WTC11 (cell line): ENCODE measurements around the gene ZRANB1.

Experiments used
- ATF2 ChIP-seq: sonication (generic); formaldehyde crosslinking; IDR thresholded peaks from 2 replicates; pipeline ENCODE4 v1.8.1; 2022; ENCODE audit warnings: low read depth, missing genetic modification reagents, borderline replicate concordance
- CTCF ChIP-seq: fragments of 200-600 bp; IDR thresholded peaks from 2 replicates; pipeline ENCODE4 v1.8.0; 2022; ENCODE audit warnings: antibody characterized with exemption
- E2F1 ChIP-seq: sonication (generic); formaldehyde crosslinking; IDR thresholded peaks from 2 replicates; pipeline ENCODE4 v1.8.0; 2022; ENCODE audit warnings: mild to moderate bottlenecking, missing genetic modification reagents
- ELF4 ChIP-seq: sonication (generic); formaldehyde crosslinking; IDR thresholded peaks from 2 replicates; pipeline ENCODE4 v1.8.1; 2022; ENCODE audit warnings: low read depth, mild to moderate bottlenecking, moderate library complexity, missing genetic modification reagents
- JUN ChIP-seq: sonication (generic); formaldehyde crosslinking; IDR thresholded peaks from 2 replicates; pipeline ENCODE4 v1.8.0; 2023; ENCODE audit warnings: mild to moderate bottlenecking, missing genetic modification reagents
- NFE2L1 ChIP-seq: sonication (generic); formaldehyde crosslinking; IDR thresholded peaks from 2 replicates; pipeline ENCODE4 v1.8.1; 2023; ENCODE audit warnings: missing genetic modification reagents
- SP1 ChIP-seq: sonication (generic); formaldehyde crosslinking; conservative IDR thresholded peaks from 2 replicates; pipeline ENCODE4 v1.8.1; 2022; ENCODE audit warnings: missing genetic modification reagents
- TF ChIP-seq, protein P1 (sequence below): sonication (generic); formaldehyde crosslinking; IDR thresholded peaks from 2 replicates; pipeline ENCODE4 v1.8.0; 2023; ENCODE audit warnings: missing genetic modification reagents, mild to moderate bottlenecking, borderline replicate concordance
- TF ChIP-seq, protein P2 (sequence below): sonication (generic); formaldehyde crosslinking; IDR thresholded peaks from 2 replicates; pipeline ENCODE4 v1.8.0; 2022; ENCODE audit warnings: mild to moderate bottlenecking, missing genetic modification reagents
- TF ChIP-seq, protein P3 (sequence below): sonication (generic); formaldehyde crosslinking; IDR thresholded peaks from 2 replicates; pipeline ENCODE4 v1.8.1; 2022; ENCODE audit warnings: mild to moderate bottlenecking, moderate library complexity, missing genetic modification reagents

GRCh38 chr10:124912101-124912886 lies 29.6 kb upstream of the ZRANB1 start:
- TF ChIP-seq SP1 (CRISPR knock-in tag) (no peak), NFE2L1 (CRISPR knock-in tag) (no peak), ELF4 (CRISPR knock-in tag) (no peak), ATF2 (no peak), CTCF (no peak), E2F1 (no peak), JUN (CRISPR knock-in tag) (no peak)
- TF ChIP-seq, protein P1, sequence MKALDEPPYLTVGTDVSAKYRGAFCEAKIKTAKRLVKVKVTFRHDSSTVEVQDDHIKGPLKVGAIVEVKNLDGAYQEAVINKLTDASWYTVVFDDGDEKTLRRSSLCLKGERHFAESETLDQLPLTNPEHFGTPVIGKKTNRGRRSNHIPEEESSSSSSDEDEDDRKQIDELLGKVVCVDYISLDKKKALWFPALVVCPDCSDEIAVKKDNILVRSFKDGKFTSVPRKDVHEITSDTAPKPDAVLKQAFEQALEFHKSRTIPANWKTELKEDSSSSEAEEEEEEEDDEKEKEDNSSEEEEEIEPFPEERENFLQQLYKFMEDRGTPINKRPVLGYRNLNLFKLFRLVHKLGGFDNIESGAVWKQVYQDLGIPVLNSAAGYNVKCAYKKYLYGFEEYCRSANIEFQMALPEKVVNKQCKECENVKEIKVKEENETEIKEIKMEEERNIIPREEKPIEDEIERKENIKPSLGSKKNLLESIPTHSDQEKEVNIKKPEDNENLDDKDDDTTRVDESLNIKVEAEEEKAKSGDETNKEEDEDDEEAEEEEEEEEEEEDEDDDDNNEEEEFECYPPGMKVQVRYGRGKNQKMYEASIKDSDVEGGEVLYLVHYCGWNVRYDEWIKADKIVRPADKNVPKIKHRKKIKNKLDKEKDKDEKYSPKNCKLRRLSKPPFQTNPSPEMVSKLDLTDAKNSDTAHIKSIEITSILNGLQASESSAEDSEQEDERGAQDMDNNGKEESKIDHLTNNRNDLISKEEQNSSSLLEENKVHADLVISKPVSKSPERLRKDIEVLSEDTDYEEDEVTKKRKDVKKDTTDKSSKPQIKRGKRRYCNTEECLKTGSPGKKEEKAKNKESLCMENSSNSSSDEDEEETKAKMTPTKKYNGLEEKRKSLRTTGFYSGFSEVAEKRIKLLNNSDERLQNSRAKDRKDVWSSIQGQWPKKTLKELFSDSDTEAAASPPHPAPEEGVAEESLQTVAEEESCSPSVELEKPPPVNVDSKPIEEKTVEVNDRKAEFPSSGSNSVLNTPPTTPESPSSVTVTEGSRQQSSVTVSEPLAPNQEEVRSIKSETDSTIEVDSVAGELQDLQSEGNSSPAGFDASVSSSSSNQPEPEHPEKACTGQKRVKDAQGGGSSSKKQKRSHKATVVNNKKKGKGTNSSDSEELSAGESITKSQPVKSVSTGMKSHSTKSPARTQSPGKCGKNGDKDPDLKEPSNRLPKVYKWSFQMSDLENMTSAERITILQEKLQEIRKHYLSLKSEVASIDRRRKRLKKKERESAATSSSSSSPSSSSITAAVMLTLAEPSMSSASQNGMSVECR (CRISPR knock-in tag) = no peak
- TF ChIP-seq, protein P2, sequence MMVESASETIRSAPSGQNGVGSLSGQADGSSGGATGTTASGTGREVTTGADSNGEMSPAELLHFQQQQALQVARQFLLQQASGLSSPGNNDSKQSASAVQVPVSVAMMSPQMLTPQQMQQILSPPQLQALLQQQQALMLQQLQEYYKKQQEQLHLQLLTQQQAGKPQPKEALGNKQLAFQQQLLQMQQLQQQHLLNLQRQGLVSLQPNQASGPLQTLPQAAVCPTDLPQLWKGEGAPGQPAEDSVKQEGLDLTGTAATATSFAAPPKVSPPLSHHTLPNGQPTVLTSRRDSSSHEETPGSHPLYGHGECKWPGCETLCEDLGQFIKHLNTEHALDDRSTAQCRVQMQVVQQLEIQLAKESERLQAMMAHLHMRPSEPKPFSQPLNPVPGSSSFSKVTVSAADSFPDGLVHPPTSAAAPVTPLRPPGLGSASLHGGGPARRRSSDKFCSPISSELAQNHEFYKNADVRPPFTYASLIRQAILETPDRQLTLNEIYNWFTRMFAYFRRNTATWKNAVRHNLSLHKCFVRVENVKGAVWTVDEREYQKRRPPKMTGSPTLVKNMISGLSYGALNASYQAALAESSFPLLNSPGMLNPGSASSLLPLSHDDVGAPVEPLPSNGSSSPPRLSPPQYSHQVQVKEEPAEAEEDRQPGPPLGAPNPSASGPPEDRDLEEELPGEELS (CRISPR knock-in tag) = no peak
- TF ChIP-seq, protein P3, sequence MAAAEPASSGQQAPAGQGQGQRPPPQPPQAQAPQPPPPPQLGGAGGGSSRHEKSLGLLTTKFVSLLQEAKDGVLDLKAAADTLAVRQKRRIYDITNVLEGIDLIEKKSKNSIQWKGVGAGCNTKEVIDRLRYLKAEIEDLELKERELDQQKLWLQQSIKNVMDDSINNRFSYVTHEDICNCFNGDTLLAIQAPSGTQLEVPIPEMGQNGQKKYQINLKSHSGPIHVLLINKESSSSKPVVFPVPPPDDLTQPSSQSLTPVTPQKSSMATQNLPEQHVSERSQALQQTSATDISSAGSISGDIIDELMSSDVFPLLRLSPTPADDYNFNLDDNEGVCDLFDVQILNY (CRISPR knock-in tag) = no peak
